Esophagus muscularis mucosa (tissue), 4 donors: ENCODE results near the gene ATP6V1F.

Experiments used
- EP300 ChIP-seq: sonication (generic); formaldehyde crosslinking; IDR thresholded peaks from one replicate; pipeline ENCODE4 v1.6.1; 2017; ENCODE audit warnings: antibody characterized with exemption
- POLR2A ChIP-seq: fragments of 450-650 bp; IDR thresholded peaks from one replicate; pipeline ENCODE4 v1.6.1; 2017; ENCODE audit warnings: antibody characterized with exemption, moderate library complexity, mild to moderate bottlenecking, low read depth
- POLR2AphosphoS5 ChIP-seq, 2 donors: sonication (generic); formaldehyde crosslinking; IDR thresholded peaks; one replicate each; pipeline ENCODE4 v1.6.1; 2017; ENCODE audit warnings: antibody characterized with exemption in 2 of 2
- TF ChIP-seq, protein P1 (sequence below), 3 experiments: fragments of 200-600 bp in 2 of 3; fragments of 450-650 bp in 1 of 3; sonication (generic) in 2 of 3; IDR thresholded peaks; one replicate each; pipeline ENCODE4 v1.5.1; 2017 to 2019; ENCODE audit warnings: antibody characterized with exemption in 3 of 3, mild to moderate bottlenecking in 2 of 3, moderate library complexity in 1 of 3

DNA sequence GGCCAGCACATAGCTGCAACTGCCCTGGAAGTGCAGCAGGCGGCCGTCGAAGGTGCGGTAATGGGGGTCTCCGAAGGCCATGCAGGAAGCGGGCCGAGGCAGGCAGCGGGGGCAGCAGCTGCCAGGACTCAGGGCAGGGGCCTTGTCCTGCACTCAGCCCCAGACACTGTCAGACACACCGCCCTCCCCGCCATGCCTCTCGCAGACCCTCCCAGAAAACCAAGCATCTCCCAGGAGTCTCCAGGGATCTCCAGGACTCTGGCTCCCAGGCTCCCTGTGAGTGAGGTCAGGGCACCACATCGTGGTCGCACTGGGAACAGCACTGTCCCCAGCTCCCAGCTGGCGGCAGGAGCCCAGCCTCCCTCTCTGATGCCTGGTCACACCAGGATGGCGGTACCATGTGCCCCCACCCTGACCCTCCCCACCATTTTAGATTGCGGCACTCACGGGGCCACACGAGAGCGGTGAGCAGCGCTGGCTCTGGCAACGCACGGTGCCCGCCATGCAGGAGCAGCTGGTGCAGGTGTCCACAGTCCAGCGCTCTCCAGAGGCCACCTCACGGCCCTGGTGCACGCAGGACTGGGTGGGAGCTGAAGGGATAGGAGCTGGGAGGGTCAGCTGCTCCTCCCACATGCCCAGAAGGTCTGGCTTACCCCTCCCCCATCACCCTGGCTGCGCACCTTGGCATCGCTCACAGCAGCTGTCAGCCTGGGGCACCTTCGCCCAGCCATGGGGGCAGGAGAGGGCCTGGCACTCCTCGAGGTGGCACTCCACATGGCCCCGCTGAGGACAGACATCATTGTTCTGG is 17.5 kb downstream of the ATP6V1F start:
- TF ChIP-seq, protein P1, sequence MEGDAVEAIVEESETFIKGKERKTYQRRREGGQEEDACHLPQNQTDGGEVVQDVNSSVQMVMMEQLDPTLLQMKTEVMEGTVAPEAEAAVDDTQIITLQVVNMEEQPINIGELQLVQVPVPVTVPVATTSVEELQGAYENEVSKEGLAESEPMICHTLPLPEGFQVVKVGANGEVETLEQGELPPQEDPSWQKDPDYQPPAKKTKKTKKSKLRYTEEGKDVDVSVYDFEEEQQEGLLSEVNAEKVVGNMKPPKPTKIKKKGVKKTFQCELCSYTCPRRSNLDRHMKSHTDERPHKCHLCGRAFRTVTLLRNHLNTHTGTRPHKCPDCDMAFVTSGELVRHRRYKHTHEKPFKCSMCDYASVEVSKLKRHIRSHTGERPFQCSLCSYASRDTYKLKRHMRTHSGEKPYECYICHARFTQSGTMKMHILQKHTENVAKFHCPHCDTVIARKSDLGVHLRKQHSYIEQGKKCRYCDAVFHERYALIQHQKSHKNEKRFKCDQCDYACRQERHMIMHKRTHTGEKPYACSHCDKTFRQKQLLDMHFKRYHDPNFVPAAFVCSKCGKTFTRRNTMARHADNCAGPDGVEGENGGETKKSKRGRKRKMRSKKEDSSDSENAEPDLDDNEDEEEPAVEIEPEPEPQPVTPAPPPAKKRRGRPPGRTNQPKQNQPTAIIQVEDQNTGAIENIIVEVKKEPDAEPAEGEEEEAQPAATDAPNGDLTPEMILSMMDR (IDR thresholded peaks at IDR 0.05), result peak; percentile 79 to 94 (median 91)
- TF ChIP-seq POLR2A (no peak), EP300 (no peak), POLR2AphosphoS5 (IDR thresholded peaks at IDR 0.05) (peak in 1 of 2 donors; percentile 52)
